ENCODE data around the gene ERP27.

ERP27 gene

DNA sequence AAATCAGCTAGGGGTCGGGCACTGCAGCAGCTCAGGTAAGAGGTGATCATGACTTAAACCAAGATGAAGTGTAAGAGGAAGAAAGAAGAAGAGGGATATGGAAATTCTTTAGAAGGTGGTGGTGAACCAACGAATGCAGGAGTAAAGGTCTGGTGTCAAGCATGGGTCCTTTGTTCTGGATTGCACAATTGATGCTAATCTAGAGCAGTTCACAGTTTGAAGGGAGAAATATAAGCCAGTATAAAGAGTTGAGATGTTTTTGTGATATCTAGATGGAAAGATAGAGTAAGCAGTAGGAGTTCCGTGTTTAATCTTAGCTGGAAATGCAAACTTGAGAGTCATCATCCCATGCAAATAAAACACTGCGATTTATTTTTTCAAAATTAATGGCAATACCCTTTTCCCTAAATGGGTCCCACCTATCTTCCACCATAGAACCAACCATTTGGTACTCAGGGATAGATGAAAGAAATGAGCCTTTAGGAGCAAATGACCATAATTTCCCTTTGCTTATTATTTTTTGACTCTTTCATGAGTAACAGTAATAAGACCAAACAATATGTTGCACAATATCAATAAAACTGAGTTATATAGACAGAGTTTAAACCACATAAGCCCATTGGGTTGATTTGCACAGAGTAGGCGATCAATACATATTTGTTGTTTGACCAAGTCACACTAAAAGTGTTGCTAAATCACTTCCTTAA lies 37.7 kb downstream of the ERP27 start:
- no peak for DNase-seq

DNA sequence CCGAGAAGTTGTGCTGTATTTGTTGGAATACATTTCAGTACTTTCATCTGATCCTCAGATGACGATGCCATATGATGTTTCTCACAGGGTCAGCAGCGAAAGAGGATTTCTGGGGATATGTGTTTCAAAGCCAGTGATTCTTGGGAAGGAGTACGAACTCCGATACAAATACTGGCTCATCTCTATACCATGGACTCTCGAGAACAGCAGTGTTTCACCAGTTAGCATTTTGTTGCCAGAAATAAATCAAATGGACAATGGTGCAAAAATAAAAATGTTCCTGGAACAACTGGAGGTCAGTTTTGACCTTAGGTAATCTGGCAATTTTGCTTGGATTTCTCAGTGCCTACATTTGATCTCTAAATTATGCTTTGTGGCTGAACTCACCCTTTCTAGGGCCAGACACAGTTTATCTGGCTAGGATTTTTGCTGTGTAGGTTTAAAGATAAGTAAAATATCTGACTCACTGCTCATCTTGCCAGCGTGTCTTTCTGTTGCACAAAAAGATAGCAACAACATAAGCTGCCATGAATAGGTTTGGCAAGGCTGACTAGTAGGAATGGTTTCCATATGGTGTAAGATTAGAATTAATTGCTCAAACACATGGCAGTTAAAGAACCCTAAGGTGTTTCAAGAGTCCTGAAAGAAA lies 41.7 kb downstream of the ERP27 start:
- DNase-seq, result peak; percentile 52

DNA sequence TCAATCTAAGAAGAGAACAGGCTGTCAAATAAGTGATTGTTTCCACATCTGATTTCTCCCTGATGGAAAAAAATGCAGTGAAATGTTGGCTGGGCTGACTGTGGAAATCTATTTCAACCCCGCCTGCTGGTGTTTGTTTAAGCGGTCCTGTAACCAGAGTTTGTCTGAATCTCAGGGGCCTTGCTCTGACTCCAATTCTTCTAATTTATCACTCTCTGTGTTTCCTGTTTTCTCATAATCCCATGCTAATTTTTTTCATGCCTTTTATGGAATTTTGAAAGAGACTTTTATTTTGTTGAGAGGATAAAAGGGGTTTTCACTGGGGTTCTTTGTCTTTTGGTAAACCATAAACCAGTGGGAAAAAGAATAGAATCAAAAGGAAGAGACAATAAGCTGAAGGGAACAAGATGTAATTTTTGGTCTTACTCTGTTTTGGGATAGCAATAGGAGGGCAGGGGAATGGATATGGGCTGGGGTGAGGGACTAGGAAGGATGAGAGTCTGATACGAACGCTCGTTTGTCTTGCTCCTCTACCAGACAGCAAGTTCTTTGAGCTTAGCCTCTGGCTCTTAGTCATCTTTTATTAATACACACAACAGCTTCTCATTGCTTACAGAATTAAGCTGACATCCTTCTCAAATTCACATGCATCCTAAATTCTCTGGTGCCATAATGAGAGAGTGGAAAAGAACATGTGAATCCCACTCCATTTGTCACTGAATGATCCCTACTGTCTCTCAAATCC lies 44.7 kb downstream of the ERP27 start:
- no peak for DNase-seq

DNA sequence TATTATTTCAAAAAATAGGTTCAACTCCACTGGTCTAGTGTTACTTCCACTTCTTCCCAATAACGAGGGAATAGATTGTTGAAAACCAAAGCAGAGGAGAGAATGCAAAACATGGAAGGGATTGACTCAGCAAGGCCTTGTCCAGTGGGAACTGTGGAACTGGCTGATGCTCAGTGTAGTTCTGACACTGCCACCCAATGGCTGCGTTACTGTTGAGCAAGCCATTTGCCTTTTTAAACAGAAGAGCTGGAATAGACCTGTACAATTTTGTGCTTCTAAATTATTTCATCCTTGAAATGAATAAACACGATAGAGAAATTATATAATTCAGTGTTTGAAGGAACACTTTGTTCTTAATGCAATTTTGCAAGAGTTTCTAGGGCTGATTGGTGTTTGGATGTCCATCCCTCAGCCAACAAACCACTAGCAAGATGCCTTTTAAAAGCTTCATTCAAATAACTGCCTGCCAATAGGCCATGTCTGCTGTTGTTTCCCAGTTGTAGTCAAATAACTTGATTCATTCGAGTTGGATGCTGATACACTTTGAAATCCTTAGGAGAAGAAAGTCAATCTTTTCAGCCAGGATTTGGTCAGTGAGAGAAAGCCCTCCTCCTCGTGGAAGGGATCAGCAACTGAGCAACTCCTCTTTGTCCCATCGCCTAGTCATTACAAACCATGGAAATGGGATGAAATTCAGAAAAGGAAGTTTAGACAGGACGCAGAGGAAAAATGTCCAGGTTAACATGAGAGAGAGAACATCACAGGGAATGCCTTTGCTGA lies 45.4 kb downstream of the ERP27 start:
- DNase-seq, result no peak

DNA sequence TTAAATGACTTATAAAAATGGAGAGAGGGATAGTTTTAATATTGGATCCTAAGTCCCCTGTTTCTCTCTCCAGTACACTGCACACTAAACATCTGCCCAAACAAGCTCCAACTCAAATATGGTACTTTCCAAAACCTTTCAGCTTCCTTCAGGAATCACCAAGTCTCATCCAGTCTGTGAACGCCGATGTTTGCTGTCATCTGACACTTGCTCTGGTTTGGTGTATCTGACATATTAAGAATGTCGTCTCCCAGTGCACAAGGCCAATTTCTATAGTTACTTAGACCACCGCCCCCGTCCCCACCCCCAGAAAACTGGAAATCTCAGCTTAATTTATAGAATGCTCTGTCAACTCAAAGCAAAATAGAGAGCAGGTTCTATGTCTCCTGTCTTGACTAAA lies 47.6 kb downstream of the ERP27 start:
- DNase-seq, result no peak

DNA sequence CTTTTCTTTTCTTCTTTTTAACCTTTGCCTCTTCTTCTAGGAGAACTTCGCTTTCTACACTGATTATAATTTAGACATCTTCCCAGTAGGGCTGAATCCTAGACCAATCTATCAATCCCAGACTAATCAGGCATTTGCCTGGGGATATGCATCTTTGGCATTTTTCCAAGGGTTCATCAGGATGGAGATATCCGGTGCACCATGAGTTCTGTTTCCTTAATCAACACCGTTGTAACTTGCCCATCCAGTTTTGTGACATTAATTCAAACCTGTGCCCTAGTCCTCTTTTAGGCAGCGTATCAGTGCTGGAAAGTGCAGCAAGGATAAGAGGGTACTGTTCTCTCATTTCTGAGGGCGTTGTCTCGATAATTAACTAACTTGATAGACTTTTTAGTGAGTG lies 52.1 kb downstream of the ERP27 start:
- no peak for DNase-seq

DNA sequence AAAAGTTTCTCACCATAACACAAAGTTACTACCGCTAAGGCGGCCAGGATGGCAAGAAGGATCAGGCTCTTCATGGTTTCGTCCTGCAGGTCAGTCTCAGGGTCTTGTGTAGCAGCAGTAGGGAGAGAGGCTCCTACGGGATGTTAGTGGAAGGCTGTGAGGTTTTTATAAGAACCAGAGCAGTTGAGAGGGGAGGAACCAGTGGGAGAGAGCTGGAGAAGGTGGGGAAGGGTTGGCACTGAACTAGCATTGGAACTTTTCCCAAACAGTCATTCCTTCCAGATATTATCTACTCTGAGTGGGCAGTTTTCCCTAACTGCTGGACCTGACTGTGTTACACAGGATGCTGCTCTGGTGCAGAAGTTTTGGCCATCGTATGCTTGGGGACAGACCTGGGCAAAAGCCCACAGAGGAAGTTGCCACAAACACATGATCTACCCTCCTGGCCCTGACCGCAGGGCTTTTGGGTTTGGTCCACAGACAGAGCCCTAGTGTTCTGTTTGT lies 52.6 kb downstream of the ERP27 start, which contains the start of gene MGP:
Gene MGP (minus strand): TSS at position 137 of the 504 bp plus-strand sequence. CDS start 63 bp downstream, at position 74.
- DNase-seq, result no peak

DNA sequence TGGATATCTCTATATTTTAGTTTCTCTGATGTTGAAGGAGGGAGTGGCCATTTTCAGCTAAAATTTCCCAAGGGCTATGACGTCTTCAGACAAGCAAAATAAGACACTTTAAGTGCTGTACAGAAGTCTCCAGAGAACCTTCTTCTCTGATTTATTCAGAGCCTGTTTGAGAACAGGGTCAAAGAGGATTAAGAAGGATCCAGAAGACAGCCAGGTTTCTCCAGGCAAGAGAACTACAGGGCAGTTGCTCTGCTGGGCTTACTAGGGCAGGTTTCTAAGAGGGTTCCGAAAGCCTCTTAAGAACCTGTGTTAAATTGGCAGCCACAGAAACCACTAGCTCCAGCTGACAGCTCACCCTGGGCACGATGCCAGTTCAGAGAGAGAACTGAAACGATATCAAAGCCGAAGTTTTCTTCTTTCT lies 53.9 kb downstream of the ERP27 start:
- DNase-seq, result peak; percentile 78

DNA sequence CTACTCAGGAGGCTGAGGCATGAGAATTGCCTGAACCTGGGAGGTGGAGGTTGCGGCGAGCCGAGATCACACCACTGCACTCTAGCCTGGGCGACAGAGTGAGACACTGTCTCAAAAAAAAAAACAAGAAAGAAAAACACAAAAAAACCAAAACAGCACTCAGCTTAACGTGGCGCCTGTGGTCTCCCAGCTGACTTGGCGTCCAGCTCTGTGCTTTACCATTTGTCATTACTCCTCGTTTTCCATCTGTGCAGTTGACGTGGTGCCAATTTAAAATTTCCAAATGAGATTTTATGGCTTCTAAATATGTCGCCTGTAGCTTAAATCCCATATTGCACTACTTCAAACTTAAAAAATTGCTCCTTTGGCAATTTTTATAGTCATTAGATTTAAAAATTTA lies 54.7 kb downstream of the ERP27 start:
- DNase-seq, result peak; percentile 1

DNA sequence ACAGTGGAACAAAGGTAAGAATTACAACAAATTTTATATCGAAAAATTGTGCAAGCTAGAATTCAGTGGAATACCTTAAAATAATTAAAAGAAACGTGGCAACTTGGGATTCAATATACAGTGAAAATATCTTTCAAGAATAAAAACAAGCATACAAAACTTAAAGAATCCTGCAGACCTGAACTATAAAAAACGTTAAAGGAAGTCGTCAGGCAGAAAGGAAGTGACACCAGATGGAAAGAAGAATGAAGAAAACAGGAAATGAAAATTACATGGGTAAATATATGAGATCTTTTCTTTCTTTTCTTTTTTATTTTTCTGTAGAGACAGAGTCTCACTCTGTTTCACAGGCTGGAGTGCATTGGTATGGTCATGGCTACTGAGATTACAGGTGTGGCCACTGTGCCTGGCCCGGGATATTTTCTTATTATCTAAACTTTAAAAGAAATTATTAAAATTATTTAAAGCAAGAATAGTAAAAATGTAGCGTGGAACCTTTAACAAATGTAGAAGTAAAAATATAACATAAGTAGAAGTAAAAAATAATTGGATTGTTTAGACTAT lies 57.4 kb downstream of the ERP27 start:
- DNase-seq, result no peak

DNA sequence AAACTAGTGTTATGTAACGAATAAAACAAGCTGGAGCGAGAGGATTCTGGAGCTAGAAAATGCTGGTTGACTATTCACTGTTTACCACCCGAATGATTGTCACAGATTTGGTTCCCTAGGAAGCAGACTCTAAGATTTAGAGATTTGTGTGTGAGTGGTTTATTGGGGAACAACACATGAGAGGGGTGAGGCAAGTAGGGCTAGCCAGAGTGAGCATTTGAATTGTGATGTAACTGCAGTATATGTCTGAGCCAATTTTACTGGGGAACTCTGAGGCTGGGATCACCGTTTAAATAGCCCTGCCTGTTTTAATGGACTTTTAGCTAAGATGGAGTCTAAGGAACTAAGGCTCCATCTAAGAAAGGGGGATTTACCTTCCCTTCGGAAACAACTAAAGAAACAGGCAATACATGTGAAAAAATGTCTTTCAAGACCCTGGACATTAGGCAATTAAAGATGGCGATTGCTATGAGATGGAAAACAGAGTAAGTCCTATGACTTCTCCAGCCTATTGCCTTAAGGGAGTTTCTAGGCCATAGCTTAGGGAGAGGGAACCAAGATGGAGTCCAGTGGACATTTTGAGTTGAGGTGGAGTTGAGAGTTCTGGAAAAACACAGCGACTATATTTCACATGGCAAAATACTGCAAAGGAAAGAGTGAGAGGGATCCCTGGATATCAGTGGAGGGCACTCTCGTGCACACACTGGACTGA lies 59.0 kb downstream of the ERP27 start:
- DNase-seq, result no peak

DNA sequence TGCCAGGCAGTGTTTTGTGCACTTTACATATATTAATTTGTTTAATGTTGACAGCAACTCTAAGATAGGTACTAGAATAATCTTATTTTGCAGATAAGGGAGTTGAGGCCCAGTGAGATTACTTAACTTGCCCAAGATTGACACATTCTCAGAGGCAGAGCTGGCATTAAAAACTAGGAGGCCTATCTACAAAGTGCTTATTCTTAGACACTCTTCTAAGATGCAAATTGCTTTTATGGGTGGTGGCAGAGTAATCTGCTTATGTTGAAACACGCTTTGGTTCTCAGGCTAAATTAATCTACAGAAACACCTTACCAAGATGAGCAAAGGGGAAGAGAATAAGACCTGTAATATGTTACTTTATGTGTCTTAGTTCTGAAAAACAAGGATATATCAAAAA lies 59.8 kb downstream of the ERP27 start:
- DNase-seq, result no peak

DNA sequence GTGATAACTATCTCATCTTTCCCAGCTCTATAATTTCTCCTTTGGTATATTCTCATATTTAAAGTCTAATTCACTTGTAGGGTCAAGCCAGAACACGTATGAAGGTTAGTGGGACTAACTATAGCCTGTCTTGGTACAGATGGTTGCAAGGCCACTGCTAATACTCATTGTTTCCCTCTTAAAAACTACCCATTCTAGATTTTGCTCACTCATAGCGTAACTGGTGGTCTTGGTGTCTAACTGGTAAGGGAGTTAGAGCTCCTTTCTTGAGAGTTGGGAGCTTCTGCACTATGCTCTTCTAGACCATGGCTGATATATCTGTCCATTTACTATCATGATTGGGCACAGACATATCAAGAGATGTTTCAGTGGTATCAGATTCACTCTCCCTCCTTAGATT lies 61.5 kb downstream of the ERP27 start:
- DNase-seq, result no peak

DNA sequence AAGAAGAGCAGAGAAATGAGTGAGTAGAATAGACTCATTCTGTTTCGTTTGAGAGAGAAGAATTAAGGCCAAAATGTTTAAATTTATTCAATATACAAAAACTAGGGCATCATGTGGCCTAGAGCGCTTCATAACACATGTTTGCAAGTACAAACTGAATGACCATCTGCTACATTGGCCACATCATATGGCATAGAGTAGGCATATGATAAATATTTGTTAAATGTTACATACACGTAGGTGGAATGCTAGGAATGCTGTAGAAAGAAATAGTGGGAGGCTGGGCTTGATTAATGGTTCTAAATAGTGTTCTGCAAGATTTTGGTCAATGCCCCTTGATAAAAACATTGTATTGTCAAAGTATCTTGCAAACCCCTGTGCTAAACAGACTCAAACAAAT lies 63.5 kb downstream of the ERP27 start:
- DNase-seq, result no peak

DNA sequence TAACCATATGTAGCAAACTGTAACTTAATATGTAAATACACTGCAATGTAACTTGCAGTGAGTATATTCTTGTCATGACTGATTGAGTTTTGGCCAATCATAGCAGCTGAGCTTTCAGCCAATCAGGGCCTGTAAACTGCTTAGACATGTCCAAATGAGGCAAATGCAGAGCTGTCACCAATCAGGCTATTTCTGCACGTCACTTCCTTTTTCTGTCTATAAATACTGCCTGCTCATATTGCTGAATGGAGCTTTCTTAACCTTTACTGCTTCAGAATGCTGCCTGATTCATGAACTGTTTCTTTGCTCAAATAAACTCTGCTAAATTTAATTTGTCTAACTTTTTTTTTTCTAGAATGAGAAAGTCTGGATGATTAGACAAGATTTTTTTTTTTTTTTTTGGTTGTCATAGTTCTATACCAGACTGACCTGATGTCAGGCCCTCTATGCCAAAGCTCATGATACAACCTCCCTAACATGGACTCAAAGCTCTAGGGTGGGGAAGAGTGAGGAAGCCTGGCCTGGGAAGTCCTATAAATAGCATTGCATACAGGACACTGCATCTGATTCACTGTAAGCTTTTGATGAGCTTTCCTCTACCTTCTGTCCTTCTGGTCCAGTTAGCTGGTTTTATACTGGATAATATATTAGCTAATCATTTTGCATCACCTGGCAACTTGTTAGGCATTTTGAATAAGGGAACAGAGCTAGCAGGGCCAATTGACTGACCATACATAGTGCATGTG lies 64.7 kb downstream of the ERP27 start:
- peak; percentile 18 for DNase-seq

DNA sequence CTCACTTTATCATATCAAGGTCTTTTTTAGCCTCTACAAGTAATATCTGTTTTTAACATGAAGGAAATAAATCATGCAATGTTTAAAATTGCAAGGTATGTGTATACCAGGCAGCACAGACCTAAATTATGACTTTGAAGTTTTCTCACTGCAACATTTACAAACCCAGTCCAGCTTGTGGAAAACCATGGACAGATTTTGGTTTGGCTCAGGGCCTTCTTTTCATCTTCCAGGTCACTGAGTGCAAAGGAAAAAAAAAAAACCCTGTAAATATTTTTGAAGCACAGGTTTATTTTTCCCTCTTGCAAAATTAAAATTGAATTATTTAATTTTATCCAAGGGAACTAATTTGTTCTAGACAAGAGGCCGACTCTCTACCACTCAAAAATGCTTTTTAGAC lies 66.5 kb downstream of the ERP27 start:
- no peak for DNase-seq

DNA sequence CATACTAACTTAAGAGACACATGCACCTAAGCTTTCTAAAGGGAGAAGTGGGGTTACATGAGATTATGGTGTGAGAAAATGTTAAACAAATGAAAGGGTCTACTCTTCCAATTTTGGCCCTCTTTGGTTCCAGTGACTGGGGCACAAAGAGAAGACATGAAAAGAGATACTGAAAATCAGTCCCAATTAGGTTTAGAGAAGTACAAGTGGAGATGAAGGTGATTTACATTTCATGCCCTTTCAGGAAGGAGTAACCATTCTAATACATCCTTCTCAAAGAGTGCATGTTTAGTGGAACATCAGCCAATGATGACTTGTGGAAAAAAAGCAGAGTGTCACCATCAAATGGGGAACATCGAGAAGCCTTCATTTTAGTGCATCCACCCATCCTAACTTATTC lies 67.1 kb downstream of the ERP27 start:
- no peak for DNase-seq

DNA sequence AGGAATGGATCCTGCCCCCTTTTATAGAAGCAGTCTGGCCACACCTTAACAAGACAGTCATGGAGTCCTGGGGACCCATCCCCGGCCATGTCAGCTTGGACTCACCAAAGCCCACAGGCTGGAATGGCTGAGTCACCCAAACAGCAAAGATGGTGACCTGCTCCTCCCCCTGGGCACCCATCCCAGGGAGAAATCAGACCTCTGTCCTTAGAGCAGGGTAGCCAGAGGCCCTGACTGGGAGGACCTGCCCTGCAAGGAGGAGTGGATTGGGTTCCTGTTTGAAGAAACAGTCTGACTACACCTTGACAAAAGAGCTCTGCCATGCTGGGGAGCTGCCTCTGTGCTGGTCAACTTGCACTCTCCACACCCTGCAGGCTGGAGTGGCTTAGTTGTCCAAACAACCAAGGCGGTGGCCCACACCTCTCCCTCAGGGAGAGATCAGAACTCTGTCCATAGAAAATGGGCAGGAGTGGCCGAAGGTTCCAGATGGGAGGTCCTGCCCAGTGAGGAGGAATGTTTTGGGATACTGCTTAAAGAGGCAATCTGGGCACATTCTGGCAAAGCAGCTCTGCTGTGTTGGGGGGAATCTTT lies 69.3 kb downstream of the ERP27 start:
- no peak for DNase-seq
